Stimulated activated CD8-positive, alpha-beta memory T cell treated with anti-CD3 and anti-CD28 coated beads, Interleukin-4, amount 100 ng/mL, for 4 hours (primary cell): ENCODE data around the gene ZFAND2B.

Experiments
- DNase-seq, 2 donors: peaks; one replicate each; pipeline ENCODE4 v3.0.0-alpha.2; 2020; ENCODE audit warnings: low read depth in 2 of 2, low spot score in 1 of 2

Gene ZFAND2B, protein sequence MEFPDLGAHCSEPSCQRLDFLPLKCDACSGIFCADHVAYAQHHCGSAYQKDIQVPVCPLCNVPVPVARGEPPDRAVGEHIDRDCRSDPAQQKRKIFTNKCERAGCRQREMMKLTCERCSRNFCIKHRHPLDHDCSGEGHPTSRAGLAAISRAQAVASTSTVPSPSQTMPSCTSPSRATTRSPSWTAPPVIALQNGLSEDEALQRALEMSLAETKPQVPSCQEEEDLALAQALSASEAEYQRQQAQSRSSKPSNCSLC

DNA sequence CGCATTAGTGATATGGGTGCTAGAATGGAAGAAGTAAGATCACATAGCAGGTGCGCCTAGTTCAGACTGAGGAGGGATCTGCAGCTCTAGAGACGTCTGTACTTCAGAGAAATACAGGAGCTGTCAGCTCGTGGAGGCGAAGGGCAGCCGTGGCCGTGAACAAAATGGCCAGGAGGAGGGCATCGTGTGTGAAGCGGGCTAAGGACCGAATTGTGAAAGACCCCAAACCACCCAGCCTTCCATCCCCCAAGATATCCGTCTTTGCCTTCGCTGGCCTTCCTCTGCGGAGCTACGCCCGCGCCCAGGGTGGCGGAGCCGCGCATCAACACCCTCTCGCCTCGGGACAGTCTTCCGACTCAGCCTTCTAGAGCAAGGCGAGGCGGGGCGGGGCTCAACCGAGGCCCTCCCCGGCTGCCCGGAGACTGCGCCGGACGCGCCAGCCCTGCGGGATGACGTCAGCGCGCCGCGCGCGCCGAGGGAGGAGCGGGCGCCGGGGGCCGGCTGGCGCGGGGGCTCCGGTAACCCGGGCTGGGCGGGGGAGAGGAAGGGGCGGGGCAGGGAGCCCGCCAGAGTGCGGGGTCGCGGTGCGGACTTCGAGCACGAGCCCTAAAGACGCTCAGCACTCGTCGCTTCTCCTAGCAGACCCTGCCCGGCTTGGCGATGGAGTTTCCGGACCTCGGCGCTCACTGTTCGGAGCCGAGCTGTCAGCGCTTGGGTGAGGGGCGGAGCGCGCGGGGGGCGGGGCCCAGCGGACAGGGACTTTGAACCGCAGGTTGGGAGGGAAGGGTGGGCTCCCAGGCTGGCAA lies at the start of gene ZFAND2B:
Gene ZFAND2B, plus strand, starts transcription at position 455 of the 806 bp plus-strand sequence. Its CDS starts 206 bp downstream, at position 661.
- peak; percentile 84 to 88 for DNase-seq

DNA sequence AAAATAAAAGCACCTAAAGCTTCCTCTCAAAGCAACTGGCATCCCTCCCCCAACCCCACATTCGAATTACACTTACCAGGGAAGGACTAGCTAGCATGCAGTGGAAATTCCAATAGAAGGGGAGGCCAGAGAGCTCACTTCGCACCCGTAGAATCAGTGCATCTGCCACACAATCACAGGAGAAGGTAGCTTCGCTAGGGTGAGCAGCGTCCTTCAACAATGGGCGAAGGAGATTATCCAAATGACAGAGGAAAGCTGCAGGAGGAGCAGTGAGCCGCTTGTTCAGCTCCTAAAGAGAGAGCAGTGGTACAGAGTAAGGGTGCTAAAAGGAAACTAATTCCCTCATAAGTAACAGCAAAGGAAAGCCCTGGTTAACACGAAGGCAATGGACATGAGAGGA lies 49.2 kb upstream of the ZFAND2B start:
- DNase-seq: no peak

DNA sequence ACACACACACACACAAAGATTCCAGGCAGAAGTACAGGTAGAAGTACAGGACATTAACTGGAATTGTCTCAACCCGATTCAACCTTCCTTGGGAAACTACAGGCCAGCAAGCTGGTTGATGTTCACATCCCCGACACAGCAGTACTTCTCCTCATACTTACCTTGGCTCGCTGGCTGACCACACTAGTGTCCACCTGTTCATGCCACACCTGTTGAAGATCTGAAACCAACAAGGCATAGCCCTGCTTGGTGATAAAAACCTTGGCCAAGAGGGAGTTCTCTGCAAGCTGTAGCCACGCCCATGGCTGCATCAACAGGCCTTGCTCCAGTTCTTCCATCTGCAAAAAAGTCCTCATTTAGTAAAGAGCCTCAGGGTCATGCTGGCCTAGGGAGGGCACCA lies 48.6 kb upstream of the ZFAND2B start:
- DNase-seq: no peak

DNA sequence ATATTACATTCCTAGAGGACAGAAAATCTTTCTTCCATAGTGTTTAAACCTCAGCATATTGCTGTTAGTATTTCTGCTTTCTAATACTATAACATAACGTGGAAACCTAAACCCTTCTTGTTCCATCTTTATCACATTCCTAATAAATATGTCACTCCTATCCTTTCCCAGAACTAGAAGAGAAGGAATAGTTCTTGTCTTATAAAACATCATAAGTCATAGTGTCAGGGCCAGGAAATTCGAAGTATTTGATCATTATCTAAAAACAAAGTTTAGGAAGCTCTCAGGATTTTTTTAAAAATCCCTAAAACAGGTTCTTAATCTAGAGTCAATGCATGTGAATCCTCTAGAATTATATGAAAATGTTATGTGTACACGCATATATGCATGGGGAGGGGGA lies 48.0 kb upstream of the ZFAND2B start:
- DNase-seq: no peak

DNA sequence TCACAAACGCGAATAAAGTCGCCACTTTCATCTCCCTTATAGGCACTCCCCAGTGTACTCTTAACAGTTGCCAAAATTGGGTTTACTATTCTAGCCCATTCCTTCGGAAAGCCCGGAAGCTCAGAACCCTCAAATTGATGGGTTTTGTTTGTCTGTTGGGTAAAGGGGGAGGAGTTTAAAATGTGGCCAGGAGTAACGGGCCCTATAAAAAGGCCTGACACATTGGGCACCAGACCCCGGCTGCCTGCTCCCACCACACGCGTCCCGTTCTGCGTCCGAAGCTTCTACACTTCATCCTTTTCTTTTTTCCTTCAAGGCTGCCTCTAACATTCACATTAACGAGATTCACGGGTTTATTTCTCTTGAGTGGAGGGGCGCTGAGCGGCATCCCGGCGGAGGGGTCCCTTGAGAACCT lies 46.8 kb upstream of the ZFAND2B start:
- no peak for DNase-seq

DNA sequence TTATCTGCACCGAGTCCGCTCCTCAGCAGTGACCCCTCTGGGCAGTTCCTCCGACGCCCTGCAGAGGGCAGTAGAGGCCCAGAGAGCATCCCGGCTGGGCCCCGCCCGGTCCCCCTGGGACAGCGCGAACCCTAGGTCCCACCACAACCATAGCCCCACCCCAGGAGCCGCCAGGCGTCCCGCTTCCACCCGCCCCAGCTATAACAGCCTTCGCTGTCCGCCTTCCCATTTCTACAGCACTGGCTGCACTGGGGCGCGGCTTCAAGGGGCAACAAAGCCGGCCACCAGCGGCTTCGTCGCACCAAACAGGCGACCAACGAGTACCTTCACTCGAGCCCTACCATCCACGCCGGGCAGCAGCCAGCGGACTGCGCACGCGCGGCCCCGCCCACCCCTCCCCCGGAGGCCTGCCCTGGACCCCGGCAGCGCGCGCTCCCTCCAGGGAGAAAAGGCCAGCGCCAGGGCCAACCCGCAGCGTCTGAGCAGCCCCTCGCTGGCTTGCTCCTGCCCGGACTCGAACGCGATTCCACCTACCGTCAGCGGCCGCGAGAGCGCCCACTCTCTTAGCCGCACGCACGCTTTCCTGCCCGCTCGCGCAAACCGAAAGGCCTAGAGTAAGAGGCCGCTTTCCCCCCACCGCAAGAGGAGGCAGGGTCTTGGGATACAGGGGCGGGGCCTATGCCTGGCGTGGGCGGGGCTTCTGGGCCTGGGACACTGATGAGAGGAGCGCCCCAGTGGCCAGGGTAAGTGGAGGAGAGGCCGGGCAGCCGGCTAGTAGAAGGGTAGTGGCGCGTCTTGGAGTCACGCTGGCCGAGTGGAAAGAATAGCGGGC lies 46.2 kb upstream of the ZFAND2B start, which contains the start of gene NHEJ1:
Gene NHEJ1, minus strand, starts transcription at position 630 of the 832 bp plus-strand sequence. CDS start 2,453 bp downstream, outside the sequence.
- DNase-seq: peak; percentile 84 to 88

DNA sequence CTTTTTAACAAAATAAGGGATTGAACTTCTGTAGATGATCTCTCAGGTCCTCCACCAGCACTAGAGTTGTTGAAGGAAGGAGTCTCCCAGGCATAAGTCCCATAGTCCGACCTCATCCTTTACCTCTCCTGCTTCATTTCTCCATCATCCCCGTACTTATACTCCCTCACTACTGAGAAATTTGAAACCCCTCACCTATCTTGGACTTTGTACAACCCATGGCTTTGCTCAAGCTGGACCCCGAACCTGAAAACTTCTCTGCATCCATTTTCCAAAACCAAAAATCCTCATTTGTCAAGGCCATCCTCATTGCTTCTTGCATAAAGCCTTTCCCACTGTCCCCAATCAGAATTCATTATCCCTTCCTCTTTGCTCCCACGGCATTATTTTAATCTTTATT lies 45.5 kb upstream of the ZFAND2B start:
- no peak for DNase-seq

DNA sequence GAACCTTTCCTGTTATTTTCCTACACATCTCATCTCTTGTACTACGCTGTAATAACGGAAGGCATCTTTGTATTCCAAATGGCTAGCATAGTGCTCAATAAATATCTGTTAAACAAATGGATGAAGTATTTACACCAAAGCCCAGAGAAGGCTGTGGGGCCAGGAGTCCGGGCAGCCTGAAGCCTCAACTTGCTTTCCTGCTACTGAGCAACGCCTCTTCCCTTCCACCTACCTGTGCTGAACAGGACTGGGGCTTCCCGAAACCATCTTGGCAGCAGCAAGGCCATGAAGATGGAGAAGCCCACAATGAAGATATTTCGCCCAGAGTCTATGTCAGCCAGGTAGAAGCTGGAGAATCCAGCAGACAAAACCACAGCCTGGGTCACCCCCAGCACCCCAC lies 43.4 kb upstream of the ZFAND2B start:
- no peak for DNase-seq

DNA sequence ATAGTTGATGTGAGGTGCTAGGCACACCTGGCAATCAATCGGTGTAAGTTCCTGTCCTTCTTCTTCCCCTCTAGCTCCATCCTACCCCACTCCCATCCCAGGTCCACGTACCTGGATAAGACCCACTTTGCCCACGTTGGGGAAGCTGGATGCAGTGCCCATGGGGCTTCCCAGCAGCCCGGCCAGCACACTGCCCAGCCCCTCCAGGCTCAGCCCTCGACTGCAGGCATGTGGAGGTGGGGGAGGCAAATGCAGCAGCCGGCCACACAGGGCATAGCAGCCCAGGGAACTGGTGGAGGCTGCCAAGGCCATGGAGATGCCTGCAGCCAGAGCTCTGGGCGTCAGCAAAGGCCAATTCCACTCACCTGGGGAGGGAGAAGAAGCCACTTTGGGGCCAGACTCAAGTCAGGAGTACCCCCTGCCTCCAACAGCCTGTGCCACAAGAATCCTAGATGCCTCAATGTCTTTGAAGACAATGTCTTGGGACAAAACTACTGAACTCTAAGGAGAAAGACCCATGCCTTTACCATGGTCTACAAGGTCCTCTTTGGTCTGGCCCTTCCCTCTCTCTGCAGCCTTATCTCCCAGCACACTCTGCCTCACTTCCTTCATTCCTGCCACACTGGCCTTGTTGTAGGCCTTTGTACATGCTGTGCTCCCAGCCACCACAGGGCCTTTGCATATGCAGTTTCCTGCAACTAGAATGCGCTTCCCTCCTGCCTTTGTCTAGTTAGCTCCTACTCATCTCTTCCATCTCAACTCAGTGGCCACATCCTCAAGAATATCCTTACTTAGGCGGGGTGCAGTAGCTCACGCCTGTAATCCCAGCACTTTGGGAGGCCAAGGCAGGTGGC lies 41.3 kb upstream of the ZFAND2B start:
- no peak for DNase-seq

DNA sequence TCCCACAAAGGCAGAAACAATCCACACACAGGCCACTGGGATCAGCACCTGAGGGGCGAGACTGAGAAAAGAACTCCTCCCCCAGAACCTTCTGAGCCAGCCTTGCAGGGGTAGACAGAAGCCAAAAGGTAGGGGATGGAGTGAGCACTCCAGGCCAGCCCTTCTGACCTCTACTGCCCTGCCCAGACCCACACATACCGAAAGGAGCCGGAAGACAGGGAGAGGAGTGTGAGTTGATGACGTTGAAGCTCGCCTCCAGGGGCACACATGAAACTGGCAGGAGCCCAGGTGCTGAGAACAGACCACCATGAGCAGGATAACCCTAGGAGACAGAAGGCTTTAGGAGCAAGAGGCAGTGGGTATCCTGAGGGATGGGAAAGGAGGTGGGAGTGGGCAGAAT lies 38.6 kb upstream of the ZFAND2B start:
- DNase-seq: no peak

DNA sequence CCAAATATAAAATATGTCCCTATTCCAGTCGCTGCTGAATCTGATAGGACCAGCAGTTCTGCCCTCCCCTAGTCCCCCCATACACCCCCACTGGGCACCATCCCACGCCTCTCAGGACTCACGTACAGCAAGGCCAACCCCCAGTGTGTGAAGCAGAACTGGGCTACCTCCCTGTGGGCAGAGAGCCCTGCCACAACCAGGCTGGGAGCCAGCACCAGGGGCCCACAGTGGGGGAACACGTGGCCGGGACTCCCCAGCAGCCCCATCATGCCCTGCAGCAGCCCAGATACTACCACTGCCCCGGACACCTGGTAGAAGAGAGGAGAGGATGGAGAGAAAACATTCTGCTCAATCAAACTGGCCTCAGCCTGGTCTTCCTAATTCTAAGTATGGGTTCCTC lies 38.1 kb upstream of the ZFAND2B start:
- no peak for DNase-seq

DNA sequence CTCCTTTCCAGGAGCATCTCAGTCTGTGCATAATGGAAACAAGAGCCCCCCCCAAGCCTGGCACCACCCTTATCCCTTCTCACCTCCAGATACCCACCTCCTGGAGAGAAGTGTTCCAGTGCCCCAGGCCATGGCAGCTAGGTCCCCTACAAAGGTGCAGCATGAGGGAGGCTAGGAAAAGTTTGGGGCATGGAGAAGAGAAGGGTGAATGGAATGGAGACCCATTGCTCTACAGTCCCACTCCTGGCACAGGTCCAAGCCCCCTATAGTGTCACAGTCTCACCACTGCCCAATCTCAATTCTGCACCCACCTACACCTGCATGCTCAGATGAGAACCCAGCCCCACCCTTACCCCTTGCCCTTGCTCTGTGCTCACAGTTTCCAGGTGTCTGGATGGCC lies 37.6 kb upstream of the ZFAND2B start:
- no peak for DNase-seq

DNA sequence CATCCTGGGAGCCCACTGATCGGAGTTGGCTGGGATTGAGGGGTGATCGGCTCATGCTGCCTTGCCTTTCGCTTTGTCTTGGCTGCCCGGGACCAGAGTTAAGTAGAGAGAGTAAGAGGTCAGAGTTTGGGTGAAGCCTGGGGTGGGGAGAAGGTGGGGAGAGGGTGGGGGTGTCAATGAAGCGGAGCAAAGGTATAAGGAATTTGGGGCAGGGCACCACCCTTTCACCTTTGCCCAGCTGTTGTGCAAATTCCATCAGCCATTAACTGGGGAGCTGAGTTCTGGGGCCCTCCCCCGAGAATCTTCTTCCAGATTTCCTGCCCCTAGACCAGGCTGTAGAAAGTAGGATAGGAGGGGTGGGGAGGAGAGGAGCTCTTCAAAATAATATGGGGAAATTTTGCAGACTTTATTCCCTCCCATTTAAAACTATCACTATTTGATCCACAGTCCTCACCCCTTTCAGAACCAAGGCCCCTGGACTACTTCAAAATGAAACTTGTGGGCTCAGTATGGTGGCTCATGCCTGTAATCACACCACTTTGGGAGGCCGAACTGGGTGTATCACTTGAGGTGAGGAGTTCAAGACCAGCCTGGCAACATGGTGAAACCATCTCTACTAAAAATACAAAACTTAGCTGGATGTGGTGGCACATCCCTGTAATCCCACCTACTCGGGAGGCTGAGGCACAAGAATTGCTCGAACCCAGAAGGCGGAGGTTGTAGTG lies 36.5 kb upstream of the ZFAND2B start, which contains the start of gene SLC23A3:
Gene SLC23A3, minus strand, starts transcription at position 100 of the 725 bp plus-strand sequence. Its CDS starts 45 bp downstream, at position 55.
- DNase-seq: no peak

DNA sequence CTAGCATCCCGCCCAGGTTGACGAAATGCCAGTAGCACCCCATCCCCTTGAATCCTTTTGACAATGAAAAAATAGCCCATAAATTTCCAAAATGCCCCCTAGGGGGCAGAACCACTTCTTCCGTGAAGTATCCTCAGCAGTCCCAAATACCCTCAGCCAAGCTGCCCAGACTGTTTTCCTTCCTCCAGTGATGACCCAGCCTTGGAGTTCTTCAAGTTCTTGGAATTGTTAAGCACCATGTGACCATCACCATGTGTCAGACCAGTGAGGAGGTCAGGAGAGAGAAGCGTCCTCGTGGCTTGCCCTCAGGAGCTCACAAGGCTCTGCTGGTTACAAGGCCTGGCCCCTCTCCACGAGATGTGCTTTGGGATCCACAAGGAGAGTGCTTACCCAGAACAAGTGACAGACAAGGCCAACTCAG lies 35.3 kb upstream of the ZFAND2B start:
- no peak for DNase-seq

DNA sequence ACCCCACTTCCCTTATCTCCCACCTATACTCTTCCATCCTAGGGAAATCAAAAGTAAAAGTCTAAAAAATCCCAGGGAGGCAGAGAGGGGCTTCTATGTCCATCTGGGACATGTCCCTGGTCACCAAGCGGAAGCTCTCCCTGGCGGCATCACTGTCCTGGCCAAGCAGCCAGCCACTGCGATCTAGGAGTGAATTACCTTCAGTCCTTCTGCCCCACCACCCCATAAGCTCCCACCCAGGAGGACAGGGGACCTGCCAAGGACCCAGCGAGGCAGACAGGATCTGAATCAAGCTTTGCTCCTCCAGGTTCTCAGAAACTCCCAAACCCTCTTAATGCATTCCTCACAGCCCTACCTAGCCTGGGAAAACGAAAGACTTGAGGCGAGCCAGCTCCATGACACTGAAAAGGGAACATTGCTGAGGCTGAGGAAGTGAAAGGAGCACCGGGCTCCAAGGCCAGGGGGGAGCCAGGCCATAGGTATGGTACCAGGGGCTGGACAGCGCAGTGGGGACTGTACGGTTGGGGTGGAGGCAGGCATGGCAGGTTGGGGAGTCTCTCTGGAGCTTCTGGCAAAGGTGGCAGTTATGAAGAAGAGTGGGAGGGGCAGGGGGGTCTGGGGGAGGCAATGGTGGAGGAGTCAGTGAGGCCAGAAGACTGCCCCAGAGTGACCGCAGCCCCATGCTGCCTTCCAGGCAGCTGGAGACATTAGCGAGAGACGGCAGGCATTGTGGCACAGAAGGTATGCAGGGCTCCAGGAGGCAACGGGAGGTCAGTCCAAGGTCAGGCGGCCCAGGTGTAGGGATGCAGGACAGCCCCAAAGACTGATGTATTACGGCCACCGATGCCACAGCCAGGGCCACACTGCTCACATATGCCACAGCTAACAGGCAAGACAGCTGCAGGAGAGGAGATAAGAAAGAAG lies 34.1 kb upstream of the ZFAND2B start:
- no peak for DNase-seq

DNA sequence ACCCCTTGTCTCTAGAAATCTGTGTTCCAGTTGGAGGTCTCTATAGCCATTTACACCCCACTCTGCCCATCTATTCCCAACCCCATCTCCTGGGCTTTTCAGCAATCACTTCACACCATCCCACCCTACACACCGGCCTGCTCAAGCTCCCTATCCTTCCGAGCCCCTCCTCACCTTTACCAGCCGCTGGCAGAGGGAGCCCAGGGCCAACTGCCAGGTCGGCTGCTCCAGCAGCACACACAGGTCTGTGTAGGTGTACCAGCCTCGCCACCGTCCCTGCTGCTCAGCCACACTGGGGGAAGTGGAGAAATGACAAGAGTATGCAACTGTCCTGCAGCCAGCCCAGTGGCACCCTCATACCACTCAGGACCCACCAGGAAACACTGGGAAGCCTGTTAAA lies 33.4 kb upstream of the ZFAND2B start:
- no peak for DNase-seq

DNA sequence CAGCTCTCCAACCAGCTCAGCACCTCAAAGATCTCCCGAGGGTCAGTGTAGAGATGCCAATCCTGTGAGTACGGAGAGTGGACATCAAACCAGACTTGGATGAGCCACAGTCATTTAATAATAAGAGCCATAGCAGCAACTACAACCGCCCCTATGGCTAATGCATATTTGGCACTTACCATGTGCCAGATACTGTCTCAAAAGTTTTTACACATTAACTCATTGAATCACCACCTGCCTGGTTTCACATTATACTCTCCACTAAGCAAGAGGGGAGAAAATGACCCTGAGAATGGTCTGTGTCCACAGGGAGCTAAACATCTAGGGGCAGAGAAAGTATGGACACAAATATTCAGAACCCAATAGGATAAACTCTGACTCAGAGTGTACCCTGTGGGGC lies 32.4 kb upstream of the ZFAND2B start:
- no peak for DNase-seq

DNA sequence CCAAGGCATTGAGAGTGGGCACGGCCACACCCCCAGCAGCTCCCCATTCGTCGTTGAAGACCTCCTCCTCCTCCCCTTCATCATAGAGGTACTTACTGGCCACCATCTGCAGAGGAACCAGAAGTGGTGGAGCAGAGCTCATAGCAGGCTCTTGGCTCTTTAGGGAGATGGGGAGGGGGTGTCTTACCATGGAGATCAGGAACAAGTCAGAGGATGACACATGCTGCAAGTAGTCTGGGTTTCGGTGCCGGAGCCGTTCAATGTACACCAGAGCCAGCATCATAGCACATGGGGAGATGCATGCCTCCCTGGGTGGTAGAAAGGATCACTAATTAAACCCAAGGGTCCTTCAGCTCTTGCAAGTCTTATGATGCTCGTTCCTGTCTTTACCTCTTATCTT lies 31.8 kb upstream of the ZFAND2B start:
- no peak for DNase-seq

DNA sequence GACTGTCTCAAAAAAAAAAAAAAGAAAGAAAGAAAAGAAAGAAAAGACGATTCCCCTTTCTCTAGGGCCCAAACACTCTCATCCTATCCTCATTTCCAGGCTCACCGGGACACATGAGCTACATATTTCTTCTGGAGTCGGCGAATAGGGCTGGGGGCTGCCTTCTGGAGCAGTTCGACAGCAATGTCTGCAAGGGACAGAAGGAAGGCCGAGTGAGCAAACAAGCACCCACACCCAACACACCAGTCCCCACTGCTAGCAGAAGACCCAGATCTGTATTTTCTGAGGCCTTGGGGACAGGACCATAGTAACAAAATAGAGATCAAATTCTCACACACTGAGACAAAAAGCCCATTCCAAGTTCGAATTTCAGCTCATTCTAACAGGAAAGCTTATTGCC lies 31.1 kb upstream of the ZFAND2B start:
- DNase-seq: no peak
